Measurements from ENCODE around the gene TECPR1.

TECPR1 gene

DNA sequence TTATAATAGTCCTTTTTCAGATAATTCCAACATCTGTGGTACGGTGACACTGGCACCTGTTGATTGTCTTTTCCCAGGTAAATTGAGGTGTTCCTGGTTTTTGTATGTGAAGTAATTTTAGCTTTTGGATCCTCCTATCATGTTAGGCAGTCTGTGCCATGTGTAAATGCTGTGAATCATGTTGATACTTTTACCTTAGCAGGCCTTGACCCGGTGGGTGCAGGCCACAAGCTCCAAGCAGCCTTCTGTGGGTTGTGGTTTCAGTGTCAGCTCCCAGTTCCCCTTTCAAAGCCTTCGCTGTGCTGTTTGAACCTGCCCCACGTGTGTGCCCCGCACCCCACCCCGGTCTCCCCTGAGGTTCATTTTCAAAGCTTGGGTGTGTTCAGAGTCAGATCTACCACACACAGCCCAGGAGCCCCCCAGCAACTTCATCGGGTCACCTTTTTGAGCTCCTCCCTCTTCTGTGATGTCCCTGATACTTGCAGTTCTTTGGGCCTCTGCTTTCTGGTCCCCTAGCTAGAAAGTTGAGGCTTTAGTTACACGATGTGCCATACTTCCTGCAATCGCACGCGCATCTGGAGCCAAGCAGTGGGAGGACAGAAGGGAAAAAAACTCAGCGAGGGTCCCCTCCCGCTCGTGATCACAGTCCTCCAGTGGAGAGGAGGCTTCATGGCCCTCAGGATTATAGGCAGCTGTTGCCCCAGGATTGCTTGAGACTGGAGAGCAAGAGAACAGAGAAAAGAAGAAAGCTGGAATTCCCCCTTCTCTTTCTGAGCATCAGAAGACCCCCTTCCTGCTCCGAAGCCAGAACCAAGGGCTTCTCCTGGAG, 49.5 kb downstream of the TECPR1 start:
- Histone ChIP-seq H3K4me3 (no peak overlapping the region), H3K4me1 (no peaks in the 10 kb centered on the region), H3K36me3 (replicated peaks) (peaks cover 9% of the 10 kb centered on the region; the same call in 1 of the 2 replicates), H3K27me3 (ENCODE audit: low read depth) (no peaks in the 10 kb centered on the region), H3K9me3 (no peaks in the 10 kb centered on the region)
- in situ Hi-C loops (cut with MboI; ENCODE audit: low sequenced_read_pairs): no loop called here
- DNase-seq (ENCODE audit: low spot score in 2 of 2): no peak

DNA sequence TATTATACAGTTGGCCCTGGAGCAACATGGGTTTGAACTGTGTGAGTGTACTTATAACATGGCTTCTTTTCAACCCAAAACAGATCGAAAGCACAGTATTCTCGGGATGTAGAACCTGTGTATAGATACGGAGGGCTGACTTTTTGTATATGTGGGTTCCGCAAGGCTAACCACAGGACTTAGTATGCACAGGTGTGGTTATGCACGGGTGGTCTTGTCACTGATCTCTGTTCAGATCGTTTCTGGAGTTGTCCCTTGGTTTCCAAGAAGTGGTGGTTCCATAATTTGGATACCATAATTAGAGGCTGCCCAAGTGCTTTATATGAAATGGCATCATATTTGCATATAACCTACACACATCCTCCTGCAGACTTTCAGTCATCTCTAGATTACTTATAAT, 51.7 kb downstream of the TECPR1 start:
- in situ Hi-C loops (cut with MboI; ENCODE audit: low sequenced_read_pairs): no loop called here
- DNase-seq (ENCODE audit: low spot score in 2 of 2): no peak
- H3K9me3 ChIP-seq: no peaks in the 10 kb centered on the region

DNA sequence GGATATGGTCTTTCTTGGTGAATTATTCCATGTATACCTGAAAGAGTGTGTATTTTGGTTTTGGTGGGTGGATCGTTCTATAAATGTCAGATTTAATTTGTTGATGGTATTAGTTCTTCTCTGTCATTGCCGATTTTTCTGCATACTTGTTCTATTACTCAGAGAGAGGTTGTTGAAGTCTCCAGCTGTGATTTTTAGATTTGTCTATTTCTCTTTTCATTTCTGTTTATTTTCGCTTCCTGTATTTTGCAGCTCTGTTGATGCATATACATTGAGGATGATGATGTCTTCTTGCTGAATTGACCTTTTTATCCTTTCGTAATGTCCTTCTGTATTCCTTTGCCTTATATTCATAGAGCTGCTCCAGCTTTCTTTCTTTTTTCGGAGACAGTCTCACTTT, 52.9 kb downstream of the TECPR1 start:
- in situ Hi-C loops (cut with MboI; ENCODE audit: low sequenced_read_pairs): no loop called here
- no peaks in the 10 kb centered on the region for H3K4me1 ChIP-seq

More for the DNA sequence above, 51.7 kb downstream of the TECPR1 start:
- no peak overlapping the region for H3K4me3 ChIP-seq
- H3K27me3 ChIP-seq (ENCODE audit: low read depth): no peaks in the 10 kb centered on the region
- H3K4me1 ChIP-seq: no peaks in the 10 kb centered on the region
- H3K36me3 ChIP-seq (replicated peaks): peaks cover 6% of the 10 kb centered on the region; the same call in 1 of the 2 replicates

DNA sequence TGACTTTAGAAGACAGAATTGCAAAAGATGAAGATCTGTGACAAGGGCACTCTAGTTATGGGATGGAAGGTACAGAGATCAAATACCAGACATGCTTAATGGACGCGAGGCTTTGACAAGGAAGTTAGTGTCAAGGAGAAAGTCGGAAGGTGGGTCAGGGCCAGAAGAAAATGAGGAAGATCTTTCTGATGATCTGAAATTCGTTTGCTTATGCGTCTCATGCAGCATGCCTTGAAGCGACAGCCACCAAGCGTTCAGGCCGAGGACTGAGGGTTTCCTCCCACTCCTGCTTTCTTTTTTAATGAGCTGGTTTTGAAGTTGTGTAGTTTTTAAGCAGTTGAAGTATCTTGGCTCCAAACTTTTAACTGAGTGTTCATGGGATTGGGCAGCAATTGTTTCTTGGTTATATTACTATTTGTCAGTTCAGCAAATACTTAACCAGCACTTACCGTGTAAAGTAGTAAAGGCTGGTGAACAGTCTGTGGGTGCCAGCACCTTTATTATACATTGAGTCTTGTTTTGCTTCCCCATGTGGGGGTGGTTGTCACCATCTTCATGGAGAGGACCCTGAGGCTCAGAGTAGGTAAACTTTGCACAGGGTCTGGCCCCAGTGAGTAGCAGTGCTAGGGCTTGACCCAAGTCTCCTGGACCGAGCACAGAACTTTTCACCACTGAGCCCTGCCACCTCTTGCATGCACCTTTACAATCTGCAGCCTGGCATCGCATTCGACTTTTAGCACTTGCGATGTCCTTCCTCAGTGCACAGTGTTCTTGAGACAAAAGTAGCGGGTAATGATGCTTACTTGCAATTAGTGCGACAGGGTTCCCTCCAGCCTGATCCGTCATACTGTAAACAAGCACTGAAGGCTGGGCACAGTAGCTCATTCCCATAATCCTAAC, 55.1 kb downstream of the TECPR1 start:
- H3K4me3 ChIP-seq: no peak overlapping the region
- H3K36me3 ChIP-seq (replicated peaks): peaks cover 21% of the 10 kb centered on the region
- H3K27me3 ChIP-seq (ENCODE audit: low read depth): no peaks in the 10 kb centered on the region
- no peaks in the 10 kb centered on the region for H3K9me3 ChIP-seq
- no peak for DNase-seq (ENCODE audit: low spot score in 2 of 2)
- in situ Hi-C loops (cut with MboI; ENCODE audit: low sequenced_read_pairs): no loop called here
- H3K4me1 ChIP-seq: no peaks in the 10 kb centered on the region

More for the DNA sequence above, 52.9 kb downstream of the TECPR1 start:
- no peak overlapping the region for H3K4me3 ChIP-seq
- no peak for DNase-seq (ENCODE audit: low spot score in 2 of 2)
- H3K9me3 ChIP-seq: no peaks in the 10 kb centered on the region
- H3K36me3 ChIP-seq (replicated peaks): peaks cover 13% of the 10 kb centered on the region
- no peaks in the 10 kb centered on the region for H3K27me3 ChIP-seq (ENCODE audit: low read depth)

DNA sequence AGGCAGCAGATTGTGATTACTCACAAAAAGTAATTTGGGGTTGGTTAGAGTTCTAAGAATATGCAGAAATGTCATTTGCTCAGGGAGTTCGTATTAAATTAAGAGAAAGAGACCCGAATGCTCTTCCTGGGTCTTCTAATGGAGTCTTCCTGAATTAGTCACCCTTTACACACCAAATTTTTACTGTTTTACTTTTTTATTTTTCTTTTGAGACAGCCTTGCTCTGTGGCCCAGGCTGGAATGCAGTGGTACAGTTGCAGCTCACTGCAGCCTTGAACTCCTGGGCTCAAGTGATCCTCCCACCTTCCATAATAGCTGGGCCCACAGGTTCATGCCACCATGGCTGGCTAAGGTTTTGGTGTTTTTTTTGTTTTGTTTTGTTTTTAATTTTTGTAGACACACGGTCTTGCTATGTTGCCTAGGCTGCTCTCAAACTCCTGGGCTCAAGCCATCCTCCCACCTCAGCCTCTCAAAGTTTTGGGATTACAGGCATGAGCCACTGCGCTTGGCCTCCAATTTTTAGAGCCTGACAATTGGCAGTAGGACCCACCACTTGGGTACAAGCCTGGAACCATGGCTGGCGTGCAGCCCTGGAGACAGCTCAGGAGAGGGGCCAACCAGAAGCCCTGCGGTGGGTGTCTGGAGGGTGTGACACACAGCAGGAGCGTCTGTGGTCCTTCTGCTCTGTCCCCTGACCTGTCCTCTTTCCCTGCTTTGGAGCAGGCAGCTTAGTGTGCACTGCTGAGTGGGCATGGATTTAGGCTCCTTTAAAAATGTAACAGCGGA, 57.2 kb downstream of the TECPR1 start:
- Histone ChIP-seq H3K4me1 (no peaks in the 10 kb centered on the region), H3K27me3 (ENCODE audit: low read depth) (no peaks in the 10 kb centered on the region), H3K4me3 (no peak overlapping the region), H3K36me3 (replicated peaks) (peaks cover 19% of the 10 kb centered on the region), H3K9me3 (no peaks in the 10 kb centered on the region)
- in situ Hi-C loops (cut with MboI; ENCODE audit: low sequenced_read_pairs): no loop called here
- no peak for DNase-seq (ENCODE audit: low spot score in 2 of 2)

DNA sequence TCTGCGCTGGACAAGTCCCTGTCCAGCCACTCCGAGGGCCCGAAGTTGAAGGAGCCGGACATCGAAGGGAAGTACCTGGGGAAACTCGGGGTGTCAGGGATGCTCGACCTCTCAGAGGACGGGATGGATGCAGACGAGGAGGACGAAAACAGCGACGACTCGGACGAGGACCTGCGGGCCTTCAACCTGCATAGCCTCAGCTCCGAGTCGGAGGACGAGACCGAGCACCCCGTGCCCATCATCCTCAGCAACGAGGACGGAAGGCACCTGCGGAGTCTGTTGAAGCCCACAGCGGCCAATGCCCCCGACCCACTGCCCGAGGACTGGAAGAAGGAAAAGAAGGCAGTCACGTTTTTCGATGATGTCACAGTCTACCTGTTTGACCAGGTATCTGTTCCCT, 57.8 kb downstream of the TECPR1 start:
- Histone ChIP-seq H3K4me1 (no peaks in the 10 kb centered on the region), H3K4me3 (no peak overlapping the region), H3K9me3 (no peaks in the 10 kb centered on the region), H3K36me3 (replicated peaks) (peaks cover 19% of the 10 kb centered on the region), H3K27me3 (ENCODE audit: low read depth) (no peaks in the 10 kb centered on the region)
- DNase-seq (ENCODE audit: low spot score in 2 of 2): no peak
- in situ Hi-C loops (cut with MboI; ENCODE audit: low sequenced_read_pairs): no loop called here

DNA sequence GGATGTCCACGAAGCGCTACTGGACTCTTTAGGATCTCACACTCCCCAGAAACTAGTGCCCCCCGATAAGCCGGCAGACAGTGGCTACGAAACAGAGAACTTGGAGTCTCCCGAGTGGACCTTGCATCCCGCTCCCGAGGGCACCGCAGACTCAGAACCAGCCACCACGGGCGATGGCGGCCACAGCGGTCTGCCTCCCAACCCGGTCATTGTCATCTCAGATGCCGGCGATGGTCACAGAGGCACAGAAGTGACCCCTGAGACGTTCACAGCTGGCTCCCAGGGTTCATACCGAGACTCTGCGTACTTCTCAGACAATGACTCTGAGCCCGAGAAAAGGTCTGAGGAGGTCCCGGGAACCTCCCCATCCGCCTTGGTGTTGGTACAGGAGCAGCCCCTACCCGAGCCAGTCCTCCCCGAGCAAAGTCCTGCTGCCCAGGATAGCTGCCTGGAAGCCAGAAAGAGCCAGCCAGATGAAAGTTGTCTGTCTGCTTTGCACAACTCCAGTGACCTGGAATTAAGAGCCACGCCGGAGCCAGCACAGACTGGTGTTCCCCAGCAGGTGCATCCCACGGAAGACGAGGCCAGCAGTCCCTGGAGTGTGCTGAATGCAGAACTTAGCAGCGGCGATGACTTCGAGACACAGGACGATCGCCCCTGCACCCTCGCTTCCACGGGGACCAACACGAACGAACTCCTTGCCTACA, 58.4 kb downstream of the TECPR1 start:
- no peak overlapping the region for H3K4me3 ChIP-seq
- H3K36me3 ChIP-seq (replicated peaks): peaks cover 19% of the 10 kb centered on the region
- H3K27me3 ChIP-seq (ENCODE audit: low read depth): no peaks in the 10 kb centered on the region
- H3K9me3 ChIP-seq: no peaks in the 10 kb centered on the region
- in situ Hi-C loops (cut with MboI; ENCODE audit: low sequenced_read_pairs): no loop called here
- no peak for DNase-seq (ENCODE audit: low spot score in 2 of 2)
- no peaks in the 10 kb centered on the region for H3K4me1 ChIP-seq

DNA sequence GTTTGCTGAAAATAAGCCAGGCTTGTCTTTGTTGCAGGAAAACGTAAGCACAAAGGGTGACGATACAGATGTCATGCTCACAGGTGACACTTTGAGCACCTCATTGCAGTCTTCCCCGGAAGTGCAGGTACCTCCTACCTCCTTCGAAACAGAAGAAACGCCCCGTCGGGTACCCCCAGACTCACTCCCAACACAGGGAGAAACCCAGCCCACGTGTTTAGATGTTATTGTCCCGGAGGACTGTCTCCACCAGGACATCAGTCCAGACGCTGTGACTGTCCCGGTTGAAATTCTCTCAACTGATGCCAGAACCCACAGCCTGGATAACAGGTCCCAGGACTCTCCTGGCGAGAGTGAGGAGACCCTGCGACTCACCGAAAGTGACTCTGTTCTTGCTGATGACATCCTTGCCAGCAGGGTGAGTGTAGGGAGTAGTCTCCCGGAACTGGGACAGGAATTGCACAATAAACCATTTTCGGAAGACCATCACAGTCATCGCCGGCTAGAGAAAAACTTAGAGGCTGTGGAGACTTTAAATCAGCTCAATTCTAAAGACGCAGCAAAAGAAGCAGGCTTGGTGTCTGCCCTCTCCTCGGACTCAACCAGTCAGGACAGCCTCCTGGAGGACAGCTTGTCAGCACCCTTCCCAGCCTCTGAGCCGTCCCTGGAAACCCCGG, 59.1 kb downstream of the TECPR1 start:
- no peak overlapping the region for H3K4me3 ChIP-seq
- H3K4me1 ChIP-seq: no peaks in the 10 kb centered on the region
- H3K36me3 ChIP-seq (replicated peaks): peaks cover 19% of the 10 kb centered on the region
- no peaks in the 10 kb centered on the region for H3K9me3 ChIP-seq
- in situ Hi-C loops (cut with MboI; ENCODE audit: low sequenced_read_pairs): no loop called here
- DNase-seq (ENCODE audit: low spot score in 2 of 2): no peak
- H3K27me3 ChIP-seq (ENCODE audit: low read depth): no peaks in the 10 kb centered on the region

DNA sequence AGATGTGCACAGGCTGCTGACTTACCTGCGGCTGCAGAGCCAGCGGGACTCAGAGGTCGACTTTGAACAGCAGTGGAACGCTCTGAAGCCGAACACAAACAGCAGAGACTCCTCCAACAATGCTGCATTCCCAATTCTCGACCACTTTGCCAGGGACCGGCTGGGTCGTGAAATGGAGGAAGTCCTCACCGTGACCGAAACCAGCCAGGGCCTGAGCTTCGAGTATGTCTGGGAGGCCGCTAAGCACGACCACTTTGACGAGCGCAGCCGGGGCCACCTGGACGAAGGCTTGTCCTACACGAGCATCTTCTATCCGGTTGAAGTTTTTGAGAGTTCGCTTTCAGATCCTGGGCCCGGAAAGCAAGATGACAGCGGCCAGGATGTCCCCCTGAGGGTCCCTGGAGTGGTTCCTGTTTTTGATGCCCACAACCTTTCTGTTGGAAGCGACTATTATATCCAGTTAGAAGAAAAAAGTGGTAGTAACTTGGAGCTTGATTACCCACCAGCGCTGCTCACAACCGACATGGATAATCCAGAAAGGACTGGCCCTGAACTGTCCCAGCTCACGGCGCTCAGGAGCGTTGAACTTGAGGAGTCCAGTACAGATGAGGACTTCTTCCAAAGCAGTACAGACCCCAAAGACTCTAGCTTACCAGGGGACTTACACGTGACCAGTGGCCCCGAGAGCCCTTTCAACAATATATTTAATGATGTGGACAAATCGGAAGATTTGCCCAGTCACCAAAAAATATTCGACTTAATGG, 60.2 kb downstream of the TECPR1 start:
- Histone ChIP-seq H3K27me3 (ENCODE audit: low read depth) (no peaks in the 10 kb centered on the region), H3K9me3 (no peaks in the 10 kb centered on the region), H3K4me1 (no peaks in the 10 kb centered on the region), H3K4me3 (no peak overlapping the region), H3K36me3 (replicated peaks) (peaks cover 22% of the 10 kb centered on the region)
- in situ Hi-C loops (cut with MboI; ENCODE audit: low sequenced_read_pairs): no loop called here
- DNase-seq (ENCODE audit: low spot score in 2 of 2): no peak

DNA sequence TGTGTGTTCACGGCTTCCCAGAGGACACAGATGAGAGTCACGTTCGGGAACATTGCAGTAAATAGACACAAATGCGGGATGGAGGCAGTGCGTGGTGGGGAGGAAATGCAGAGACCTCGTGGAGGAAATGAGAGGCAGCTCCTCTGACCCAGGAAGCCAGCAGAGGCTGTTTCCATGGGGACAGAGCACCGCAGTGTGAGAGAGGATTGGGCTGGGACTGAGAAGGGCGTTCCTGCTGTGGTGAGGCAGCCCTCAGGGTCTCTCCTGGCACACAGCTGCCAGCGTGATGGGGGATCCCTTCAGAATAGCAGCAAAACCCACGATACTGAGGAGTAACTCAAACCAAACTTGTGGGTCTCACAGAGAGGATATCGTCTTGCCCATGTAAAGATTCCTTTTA, 62.5 kb downstream of the TECPR1 start:
- no peak for DNase-seq (ENCODE audit: low spot score in 2 of 2)
- no peaks in the 10 kb centered on the region for H3K27me3 ChIP-seq (ENCODE audit: low read depth)
- no peaks in the 10 kb centered on the region for H3K4me1 ChIP-seq
- H3K4me3 ChIP-seq: no peak overlapping the region
- peaks cover 16% of the 10 kb centered on the region for H3K36me3 ChIP-seq (replicated peaks)
- in situ Hi-C loops (cut with MboI; ENCODE audit: low sequenced_read_pairs): no loop called here
- no peaks in the 10 kb centered on the region for H3K9me3 ChIP-seq

DNA sequence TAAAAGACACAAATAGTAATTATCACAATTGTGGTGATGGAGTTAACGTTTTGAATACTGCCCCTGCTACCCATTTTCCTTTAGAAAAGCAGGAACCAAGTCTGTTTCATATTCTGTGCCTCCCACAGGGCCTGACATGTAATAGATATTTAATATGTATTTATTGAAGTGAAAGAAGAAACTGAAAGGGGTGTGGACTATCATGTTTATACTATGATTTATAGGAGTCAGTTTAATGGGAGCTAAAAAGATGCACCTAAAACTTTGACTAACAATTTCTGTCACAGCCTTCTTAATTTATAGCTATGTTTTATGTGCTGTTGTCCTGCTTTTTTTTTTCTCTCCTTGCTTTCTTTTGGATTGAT, 64.9 kb downstream of the TECPR1 start:
- peaks cover 7% of the 10 kb centered on the region for H3K36me3 ChIP-seq (replicated peaks)
- no peaks in the 10 kb centered on the region for H3K27me3 ChIP-seq (ENCODE audit: low read depth)
- H3K4me3 ChIP-seq: no peak overlapping the region
- in situ Hi-C loops (cut with MboI; ENCODE audit: low sequenced_read_pairs): no loop called here
- no peaks in the 10 kb centered on the region for H3K9me3 ChIP-seq
- H3K4me1 ChIP-seq: 0 out of 2 replicates have a peak, but pooled peaks cover 3% of the 10 kb centered on the region
- no peak for DNase-seq (ENCODE audit: low spot score in 2 of 2)

DNA sequence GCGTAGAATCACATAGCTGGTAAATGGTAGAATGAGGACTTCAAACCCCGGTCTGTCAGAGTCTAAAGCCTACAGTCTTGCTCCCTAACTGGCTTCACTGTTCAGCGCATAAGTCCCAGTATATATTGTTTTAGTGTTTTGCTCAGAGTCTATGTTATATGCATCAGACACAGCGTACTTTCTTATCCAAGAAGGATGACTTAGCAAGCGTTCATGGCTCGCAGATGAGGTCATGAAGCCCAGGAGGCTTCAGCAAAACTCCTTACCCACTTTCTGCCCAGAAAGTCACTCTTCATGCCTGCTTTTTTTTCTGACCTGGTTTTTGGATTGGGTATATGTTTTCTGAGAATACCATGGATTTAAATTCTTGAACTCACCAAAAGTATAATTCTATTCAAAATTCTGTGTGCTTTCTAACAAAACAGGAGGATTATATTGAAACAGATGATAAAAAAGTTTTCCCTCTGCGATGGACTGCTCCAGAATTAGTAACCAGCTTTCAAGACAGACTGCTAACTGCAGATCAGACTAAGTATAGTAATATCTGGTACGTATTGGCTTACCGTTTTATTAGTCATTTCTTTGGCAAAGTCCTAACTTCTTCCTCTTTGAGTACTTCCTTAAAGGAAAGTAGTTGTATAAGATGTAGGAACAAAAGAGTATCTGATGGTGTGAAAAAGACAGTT, 65.4 kb downstream of the TECPR1 start:
- H3K4me1 ChIP-seq: 0 out of 2 replicates have a peak, but pooled peaks cover 3% of the 10 kb centered on the region
- no peaks in the 10 kb centered on the region for H3K27me3 ChIP-seq (ENCODE audit: low read depth)
- in situ Hi-C loops (cut with MboI; ENCODE audit: low sequenced_read_pairs): no loop called here
- no peaks in the 10 kb centered on the region for H3K9me3 ChIP-seq
- no peak for DNase-seq (ENCODE audit: low spot score in 2 of 2)
- no peak overlapping the region for H3K4me3 ChIP-seq
- peaks cover 7% of the 10 kb centered on the region for H3K36me3 ChIP-seq (replicated peaks)
